Daoy (cell line): ENCODE results near the gene CDKAL1. TPM values are rescaled to one million over a fixed set of nuclear protein-coding genes. Genes with fewer than 3 reads are reported as not detected.
"Not testable (repeated sequence)": the region's sequence is repeated elsewhere in the genome, so short reads cannot be mapped to it uniquely, and the experiment has no call there.

ENCODE experiments used
- DNase-seq: peaks from one replicate; pipeline ENCODE4 v3.0.0-alpha.2; 2015; ENCODE audit warnings: low read depth
- total RNA-seq: library from RNA; depleted of rRNA; stranded (reverse); fragments of >200 nt; shearing (Covaris generic); gene quantifications from 2 replicates; pipeline ENCODE4 v1.2.3, GENCODE V29; 2014

CDKAL1 gene
- total RNA-seq, 1 experiment from 2014 or later = 34.0 TPM

DNA sequence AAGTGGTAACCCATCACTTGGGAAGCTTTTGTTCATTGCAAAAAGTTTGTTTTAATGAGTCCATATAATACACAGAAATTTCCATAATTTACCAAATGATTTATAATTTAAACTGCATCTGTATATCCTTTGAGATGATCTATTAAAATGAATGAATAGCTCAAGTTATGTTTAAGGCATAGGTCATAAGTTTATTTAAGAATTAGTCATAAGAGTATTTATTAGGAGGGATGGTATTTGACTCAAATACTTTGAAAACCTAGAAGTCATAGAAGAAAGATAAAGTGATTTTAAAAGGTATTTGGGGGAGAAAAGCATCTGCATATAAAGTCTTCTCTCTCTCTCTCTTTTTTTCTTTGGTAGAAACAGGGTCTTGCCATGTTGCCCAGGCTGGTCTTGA lies 388.5 kb downstream of the CDKAL1 start:
- DNase-seq = no peak

DNA sequence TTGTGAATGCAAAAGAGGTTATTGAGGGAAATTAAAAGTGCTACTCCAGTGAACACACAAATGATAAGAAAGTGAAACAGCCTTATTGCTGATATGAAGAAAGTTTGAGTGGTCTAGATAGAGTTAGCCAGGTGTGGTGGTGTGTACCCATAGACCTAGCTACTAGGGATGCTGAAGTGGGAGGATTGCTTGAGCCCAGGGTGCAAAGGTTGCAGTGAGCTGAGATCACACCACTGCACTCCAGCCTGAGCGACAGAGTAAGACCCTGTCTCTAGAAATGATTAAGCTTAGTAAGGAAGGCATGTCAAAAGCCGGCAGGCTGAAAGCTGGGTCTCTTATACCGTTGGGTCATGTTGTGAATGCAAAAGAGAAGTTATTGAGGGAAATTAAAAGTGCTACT lies 389.8 kb downstream of the CDKAL1 start:
- DNase-seq = not testable (repeated sequence)

DNA sequence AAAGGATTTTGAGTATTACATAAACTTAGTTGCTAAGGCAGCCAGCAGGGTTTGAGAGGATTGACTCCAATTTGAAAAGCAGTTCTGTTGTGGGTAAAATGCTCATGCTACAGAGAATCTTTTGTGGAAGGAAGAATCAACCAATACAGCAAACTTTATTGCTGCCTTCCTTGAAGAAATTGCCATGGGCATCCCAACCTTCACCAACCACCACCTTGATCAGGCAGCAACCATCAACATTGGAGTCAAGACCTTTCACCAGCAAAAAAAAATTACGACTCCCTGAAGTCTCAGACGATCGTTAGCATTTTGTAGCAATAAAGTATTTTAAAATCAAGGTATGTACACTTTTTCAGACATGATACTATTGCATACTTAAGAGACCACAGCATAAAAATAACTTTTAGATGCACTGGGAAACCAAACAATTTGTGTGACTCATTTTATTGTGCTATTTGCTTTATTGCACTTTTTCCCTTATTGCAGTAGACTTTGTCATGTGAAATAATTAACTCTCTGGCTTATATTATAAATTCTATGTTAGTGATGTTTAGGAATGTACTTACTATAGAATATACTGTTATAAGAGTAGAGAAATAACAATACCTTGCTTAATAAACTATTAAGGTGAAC lies 390.8 kb downstream of the CDKAL1 start:
- no peak for DNase-seq

GRCh38 chr6:20927130-20927860 lies 393.0 kb downstream of the CDKAL1 start:
- no peak for DNase-seq

- no peak for DNase-seq
Observed at GRCh38 chr6:20929283-20929682, 395.0 kb downstream of the CDKAL1 start.

DNA sequence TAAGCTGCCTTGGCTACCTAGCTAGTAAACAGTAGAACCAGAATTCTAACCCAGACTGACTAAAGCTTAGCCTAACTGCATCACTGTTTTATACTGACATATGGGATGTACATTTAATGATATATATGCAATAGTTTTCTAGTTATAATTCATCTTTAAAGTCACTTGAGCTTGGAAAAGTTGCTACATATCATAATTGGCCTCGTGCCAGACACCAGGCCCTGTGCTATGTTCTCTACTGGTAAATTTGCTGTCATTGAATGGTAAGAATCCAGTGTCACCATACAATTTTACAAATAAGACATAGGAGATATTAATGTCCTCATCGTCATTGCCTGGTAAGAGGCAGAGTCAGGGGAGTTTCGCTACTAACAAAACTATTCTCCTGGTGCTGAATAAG lies 396.8 kb downstream of the CDKAL1 start:
- DNase-seq = no peak

GRCh38 chr6:20931772-20932171 lies 397.5 kb downstream of the CDKAL1 start:
- DNase-seq = no peak

DNA sequence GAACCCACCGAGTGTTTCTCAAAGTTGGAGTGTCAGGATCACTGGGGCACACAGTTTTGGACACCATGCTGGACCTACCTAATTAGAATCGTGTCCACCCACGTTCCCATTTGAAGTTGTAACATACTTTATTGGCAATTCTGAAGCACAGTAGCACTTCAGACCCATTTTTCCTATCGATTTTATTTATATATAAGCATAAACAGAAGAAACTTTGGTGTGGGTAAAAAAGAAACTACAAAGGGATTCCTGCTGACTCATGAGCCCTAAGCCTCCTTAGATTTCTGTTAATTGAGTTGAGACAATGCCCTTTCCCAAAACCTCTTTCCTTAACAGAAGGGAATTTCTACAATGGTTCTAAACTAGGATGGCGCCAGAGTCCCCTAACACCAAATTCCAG lies 398.0 kb downstream of the CDKAL1 start:
- DNase-seq = peak; percentile 9

DNA sequence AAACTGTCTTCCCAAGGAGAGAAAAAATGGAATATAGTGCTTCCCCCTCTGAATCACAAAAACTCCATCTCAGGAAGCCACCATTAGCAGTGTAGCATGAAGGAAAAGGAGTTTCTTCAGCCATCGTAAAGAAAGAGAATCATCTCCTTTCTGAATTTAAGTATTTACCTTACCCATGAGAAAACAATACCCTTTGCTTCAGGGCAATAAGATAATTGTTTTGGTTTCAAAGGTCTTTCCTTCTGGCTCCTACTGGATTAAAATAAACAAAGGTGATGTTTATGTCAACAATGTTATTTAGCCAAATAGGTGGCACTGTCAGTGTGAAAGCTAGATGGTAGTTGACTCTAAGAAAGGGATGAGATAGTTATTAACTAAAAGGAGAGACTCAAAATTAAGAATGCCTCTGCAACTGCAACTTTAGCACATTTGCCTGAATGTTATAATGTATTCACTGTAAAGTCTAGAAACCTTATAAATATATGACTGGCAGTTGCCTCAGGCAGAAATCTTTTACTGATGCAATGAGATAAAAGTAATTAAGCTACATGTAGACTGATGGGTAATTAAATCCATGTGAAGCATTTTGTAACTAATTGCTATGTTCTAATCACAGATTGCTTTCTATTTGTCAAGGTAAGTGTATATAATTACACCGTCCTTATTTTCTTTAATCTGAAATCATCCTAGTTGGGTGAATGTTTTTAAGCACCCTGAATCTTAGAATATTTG lies 399.0 kb downstream of the CDKAL1 start:
- DNase-seq = no peak

- DNase-seq = no peak
Observed at GRCh38 chr6:20936949-20937348, 402.7 kb downstream of the CDKAL1 start.

GRCh38 chr6:20939161-20939775 lies 405.0 kb downstream of the CDKAL1 start:
- no peak for DNase-seq

DNA sequence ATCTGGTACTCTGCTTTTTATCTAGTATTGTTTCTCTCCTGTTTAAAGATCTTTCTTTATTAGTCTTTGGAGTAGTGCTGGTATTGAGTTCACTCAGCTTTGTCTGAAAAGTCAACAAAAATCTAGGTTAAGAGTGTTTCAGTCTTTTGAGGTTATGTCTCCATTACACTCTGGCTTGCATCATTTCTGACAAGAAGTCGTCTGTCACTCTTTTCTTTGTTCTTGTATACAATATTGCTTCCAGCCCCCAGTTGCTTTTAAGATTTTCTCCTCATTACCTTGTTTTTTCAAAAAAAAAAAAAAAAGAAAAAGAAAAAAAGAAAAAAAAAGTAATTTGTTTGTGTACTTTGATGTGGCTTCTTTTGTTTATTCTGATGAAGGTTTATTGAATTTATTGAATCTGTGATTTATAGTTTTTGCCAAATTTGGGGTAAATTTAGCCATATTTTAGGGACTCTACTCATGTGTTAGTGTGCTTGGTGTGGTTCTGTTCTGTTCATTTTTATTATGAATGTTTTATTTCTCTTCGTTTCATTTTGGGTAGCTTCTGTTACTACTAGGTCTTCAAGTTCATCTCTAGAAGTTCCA lies 408.9 kb downstream of the CDKAL1 start:
- DNase-seq = no peak

GRCh38 chr6:20943922-20944321 lies 409.7 kb downstream of the CDKAL1 start:
- no peak for DNase-seq

DNA sequence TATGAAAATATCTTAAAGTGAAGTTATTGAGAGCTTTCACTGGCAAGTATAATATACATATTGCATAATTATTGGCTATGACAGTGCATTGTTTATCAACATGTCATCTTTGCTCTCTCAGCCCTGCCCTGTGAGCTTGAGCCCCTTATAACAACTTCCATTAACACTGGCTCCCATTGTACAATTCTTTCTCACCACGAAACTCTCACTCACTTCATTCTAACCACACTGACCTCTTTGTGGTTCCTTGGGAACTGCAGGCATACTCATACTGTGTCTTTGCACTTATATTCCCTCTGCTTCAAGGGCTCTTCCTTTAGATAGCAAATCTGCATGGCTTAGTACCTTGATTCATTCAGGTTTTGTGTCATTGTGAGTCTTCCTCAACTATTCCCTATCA lies 411.8 kb downstream of the CDKAL1 start:
- DNase-seq = peak; percentile 12

- no peak for DNase-seq
Observed at GRCh38 chr6:20946890-20947289, 412.6 kb downstream of the CDKAL1 start.

DNA sequence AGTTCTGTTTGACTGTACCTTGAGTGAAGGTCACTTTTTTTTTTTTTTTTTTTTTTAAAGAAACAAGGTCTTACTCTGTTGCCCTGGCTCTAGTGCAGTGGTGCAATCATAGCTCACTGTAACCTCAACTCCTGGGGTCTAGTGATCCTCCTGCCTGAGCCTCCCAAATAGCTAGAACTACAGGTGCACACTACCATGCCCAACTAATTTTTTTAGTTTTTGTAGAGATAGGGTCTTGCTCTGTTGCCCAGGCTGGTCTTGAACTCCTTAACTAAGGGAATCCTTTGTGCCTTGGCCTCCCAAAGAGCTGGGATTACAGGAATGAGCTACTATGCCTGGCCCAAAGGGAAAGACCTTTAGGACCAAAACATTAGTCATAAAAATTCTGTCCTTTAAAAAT lies 413.7 kb downstream of the CDKAL1 start:
- no peak for DNase-seq

- DNase-seq = no peak
Observed at GRCh38 chr6:20948556-20948955, 414.3 kb downstream of the CDKAL1 start.

DNA sequence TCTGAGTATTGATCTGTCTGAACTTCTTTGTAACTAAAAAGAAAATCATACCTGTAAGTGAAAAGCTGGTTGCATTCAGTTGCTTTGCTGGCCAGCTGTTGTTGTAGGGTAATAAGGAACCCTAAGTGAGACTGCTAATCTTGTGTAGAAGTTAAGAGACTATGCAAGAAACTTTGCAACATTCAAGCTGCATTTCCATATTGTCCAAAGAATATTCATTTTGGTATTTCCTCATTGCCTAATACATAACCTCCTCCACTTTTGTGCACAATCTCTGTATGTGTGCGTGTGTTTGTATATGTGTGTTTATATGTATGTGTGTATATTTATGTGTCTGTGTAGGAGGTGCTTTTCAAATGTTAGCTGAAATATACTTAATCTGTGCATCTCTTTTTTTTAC lies 414.9 kb downstream of the CDKAL1 start:
- no peak for DNase-seq

- peak; percentile 86 for DNase-seq
Observed at GRCh38 chr6:20952699-20953474, 418.6 kb downstream of the CDKAL1 start.

DNA sequence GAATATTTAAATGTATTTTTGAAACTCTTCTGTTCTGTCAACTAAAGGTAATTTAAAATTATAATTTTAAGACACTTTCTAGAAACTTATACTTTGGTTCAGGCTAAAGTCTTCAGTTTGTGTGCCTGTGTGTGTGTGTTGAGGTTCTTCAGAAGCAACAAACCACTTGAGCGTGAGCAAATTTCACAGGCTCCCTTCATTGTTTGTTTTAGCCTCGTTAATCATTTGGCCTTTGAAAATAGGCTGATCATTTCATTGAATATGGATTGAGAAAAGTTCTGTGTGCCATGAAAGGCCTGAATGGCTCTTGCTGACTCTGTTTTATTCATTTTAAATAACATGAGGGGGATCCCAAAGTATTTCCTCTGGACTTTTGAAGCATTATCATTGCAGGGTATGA lies 420.1 kb downstream of the CDKAL1 start:
- DNase-seq = no peak

GRCh38 chr6:20955131-20955530 lies 420.9 kb downstream of the CDKAL1 start:
- DNase-seq = no peak
